Epithelial cell of prostate (primary cell): ENCODE data around the gene OR5AP2.
"Not testable (repeated sequence)": the region's sequence is repeated elsewhere in the genome, so short reads cannot be mapped to it uniquely, and the experiment has no call there.

Experiments used
- DNase-seq: peaks from one replicate; pipeline ENCODE4 v3.0.0-alpha.2; 2011; ENCODE audit warnings: low read depth, low spot score
- H3K27ac ChIP-seq: fragments of 450-650 bp; 2 replicates; pipeline ENCODE4 v1.5.1; 2017; ENCODE audit warnings: mild to moderate bottlenecking

OR5AP2 gene

DNA sequence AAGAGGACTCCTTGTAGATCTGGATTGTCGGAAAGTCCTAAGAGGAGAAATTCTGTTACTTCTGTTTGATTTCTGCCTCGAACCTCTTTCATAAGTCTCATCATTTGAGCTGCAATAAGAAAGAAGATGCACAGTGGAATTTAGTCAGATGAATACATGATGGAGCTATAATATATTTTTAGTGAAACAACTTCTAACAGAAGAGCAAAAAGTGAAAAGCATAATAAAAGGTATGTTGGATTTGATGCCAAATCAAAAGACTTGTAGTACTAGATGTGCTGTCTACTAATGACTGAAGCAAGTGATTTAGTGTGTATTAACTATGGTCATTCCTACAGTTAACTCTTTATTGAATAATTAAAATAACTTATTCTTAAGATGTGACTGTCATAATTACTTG is at the start of gene OR5AP2:
Gene OR5AP2 (minus strand): TSS at position 101 of the 400 bp plus-strand sequence. CDS start 0 bp downstream, at position 101.
- no peak for DNase-seq
- H3K27ac ChIP-seq, result no peak within 1 kb of the TSS

DNA sequence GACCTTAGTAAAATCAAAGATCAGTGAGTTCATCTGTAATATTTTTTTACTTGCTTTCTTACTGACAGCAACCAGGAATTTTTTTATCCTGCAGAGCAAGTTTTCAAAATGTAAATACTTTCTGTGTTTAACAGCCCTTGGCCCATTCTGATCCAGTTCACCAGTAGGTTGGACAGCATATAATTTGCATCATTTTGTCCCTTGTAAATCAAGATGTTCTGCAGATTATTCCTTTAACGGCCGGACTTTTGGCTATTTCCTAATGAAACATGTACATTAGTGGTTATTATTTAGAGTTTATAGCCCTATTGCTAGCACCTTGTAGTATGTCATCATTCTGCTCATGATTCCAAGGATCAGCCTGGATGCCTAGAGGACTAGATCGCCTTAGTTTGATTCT is 48.9 kb upstream of the OR5AP2 start:
- not testable (repeated sequence) for H3K27ac ChIP-seq, DNase-seq

DNA sequence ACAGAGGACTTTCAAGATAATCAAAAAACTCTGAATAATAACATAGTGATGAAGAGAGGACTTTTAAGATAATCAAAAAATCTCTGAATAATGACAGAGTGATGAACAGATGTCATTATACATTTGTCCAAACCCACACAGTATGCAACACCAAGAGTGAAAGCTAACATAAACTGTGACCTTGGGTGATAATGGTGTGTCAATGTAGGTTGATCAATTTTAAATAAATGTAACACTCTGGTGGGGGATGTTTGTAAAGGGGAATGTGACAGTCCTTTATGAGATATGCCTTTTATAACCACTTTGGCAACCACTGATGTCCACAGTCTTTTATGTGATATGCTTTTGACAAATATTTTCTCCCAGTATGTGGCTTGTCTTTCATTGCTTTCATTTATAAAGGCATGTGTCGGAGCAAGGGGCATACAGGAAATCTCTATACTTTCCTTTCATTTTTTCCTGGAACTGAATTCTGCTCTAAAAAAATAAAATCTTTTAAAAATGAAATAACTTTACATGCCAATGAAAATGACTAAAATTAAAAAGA is 46.4 kb upstream of the OR5AP2 start:
- DNase-seq, result no peak
- H3K27ac ChIP-seq, result no peak overlapping the region

DNA sequence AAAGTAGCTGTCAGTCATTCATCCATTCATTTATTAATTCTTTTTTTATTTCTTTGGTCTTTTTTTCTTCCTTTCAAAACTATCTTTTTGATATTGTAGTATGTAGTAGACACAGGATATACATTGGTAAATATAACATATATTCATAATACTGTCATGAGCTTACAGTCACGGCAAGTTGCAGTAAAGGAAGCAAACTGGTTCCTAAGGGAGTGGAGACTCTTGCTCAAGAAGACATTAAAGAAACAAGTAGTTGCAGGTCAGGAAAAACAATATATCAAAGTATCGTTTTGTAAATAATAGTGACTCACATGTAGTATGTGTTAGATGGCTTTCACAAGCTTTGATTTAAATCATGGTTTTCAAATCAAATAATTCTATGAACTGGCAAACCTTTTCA is 28.7 kb upstream of the OR5AP2 start:
- no peak for DNase-seq
- H3K27ac ChIP-seq, result no peak overlapping the region

DNA sequence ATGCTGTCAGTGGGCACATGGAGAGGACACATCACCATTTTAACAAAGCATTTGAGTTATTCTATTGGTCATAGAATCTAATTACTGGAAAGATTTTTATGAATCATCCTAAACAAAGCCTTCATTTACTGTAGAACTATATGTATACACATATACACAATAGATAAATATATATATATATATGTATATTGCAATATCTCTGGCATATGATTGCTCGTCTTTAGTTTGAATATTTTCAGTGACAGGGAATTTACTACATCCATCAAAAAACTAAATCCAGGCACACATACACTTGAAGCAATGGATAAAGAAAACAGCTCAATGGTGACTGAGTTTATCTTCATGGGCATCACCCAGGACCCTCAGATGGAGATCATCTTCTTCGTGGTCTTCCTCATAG is 21.1 kb upstream of the OR5AP2 start, which contains the start of gene OR5AR1:
Gene OR5AR1 (plus strand): TSS at position 301 of the 400 bp plus-strand sequence. CDS start 0 bp downstream, at position 301.
- no peak within 1 kb of the TSS for H3K27ac ChIP-seq
- DNase-seq, result no peak

DNA sequence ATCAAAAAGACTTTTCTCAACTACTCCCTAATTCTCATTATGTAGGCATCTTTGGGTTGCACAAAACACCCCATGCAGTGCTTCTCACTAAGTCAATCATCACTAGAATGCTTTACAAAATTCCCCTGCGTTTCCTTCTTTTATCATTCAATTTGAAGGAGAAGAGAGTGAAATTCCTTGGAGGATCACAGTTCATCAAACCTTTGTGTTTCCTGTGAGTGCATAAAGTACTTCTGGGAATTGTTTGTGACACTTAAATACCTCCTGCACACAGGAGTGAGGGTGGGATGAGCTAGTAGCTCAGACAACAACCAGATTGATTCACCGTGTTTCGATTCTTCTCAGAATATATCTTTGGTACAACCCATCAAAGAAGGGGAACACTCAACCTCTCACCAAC is 17.5 kb upstream of the OR5AP2 start:
- no peak for DNase-seq
- no peak overlapping the region for H3K27ac ChIP-seq

DNA sequence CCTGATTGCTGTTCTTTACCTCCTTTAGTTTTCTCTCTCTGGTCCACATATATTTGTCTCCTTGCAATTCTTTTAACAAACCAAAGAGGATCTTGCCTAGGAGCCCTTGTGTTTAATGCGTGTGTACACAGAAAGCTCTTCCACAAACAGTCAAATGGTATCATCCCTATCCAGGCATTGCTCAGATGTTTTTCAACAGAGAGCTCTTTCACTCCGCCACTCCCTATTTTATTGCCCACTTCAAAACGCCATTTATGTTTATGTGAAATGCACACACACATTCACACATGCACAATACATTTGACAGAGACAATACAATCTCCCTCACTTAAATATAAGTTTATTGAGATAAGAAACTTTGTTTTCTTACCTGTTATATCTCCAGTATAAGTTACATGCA is 4.7 kb downstream of the OR5AP2 start:
- no peak overlapping the region for H3K27ac ChIP-seq
- no peak for DNase-seq

DNA sequence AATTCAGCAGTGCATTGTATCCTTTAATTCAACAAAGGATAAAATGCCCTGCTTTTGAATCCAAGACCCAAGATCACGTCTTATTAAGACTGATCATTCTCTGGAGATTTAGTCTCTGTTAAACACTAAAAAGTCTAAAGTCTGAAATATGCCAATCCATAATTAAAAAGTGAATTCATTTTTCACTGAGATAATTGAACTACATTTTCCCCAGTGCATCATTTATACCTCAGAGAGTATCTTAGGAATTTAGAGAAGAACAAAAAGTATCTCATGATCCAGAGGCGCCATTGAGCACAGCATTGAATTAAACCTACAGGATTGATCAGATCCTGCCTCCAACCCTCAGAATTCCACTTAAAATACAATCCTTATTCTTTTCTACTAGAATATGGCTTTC is 5.4 kb downstream of the OR5AP2 start:
- no peak overlapping the region for H3K27ac ChIP-seq
- DNase-seq, result no peak

DNA sequence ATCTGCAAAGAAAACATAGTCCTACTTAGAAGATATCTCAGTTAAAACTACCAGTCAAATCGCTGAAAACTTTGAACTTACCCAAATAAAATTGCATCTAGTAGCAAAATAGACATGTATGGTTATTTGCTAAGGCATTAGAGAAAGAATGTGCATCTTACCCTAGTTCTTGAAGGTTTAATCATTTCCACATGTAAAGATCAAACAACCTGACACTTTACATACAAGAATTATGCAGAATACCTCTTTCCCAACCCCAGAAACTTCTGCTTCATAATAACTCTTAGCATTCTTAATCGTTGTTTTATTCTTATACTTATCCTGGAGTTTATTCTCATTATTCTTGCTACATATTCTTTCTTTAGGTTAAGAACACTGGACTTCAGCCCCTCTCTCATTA is 9.9 kb downstream of the OR5AP2 start:
- DNase-seq, result no peak

DNA sequence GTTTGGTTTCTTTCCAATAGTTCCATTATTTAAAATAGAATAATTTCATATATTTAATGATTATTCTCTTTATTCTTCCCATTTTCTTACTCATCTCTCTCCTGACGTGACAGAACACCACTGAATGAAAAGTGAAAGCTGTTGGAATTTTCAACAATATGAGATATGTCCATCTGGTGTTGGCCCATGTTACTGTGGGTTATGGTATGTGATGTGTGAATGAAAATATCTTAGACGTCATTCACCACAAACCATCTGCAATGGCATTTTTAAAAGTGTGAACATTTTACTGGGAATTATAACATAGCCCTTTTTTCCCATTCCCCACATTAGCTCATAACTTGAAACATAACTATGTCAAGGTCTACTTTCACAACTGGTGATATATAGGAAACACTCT is 16.3 kb downstream of the OR5AP2 start:
- no peak overlapping the region for H3K27ac ChIP-seq
- no peak for DNase-seq

More for the DNA sequence above, 9.9 kb downstream of the OR5AP2 start:
- H3K27ac ChIP-seq, result no peak overlapping the region

DNA sequence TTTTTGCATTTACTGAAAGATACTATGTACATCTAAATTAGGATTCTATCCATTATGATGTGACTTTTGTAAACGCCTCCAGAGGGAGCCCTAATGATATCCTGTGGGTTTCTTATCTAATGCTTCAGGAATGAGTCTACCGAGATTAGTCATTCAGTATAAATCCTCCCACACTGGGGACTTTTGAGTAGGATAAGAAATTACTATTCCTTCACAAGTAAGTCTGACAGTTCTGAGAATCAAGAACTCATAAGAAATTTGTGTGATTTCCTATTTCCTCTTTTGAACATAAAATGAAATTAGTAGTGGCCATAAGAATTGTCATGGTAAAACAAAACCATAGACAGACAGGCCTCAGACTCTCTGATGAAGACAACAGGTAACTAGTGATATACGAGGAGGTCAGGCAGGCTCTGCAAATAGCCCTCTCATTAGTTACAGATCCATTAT is 17.6 kb downstream of the OR5AP2 start:
- no peak overlapping the region for H3K27ac ChIP-seq
- DNase-seq, result peak; percentile 29

DNA sequence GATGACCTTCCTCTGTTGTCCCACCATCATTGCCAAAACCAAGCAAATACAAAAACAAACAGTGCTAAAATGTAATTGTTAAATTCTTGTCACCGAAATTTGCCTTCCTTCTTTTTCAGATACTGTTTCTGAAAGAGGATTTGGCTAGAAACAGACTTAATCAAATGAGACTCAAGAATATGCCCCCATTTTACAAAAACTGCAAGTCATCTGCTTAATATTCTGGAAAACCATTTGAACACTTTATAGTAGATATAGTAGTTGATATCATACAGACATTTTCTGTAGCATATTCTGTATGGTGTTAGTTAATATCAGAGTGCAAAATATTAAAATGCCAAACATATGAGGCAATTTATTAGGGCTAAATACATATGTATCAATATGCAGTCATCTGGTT is 31.1 kb downstream of the OR5AP2 start:
- DNase-seq, result no peak
- H3K27ac ChIP-seq, result no peak overlapping the region

DNA sequence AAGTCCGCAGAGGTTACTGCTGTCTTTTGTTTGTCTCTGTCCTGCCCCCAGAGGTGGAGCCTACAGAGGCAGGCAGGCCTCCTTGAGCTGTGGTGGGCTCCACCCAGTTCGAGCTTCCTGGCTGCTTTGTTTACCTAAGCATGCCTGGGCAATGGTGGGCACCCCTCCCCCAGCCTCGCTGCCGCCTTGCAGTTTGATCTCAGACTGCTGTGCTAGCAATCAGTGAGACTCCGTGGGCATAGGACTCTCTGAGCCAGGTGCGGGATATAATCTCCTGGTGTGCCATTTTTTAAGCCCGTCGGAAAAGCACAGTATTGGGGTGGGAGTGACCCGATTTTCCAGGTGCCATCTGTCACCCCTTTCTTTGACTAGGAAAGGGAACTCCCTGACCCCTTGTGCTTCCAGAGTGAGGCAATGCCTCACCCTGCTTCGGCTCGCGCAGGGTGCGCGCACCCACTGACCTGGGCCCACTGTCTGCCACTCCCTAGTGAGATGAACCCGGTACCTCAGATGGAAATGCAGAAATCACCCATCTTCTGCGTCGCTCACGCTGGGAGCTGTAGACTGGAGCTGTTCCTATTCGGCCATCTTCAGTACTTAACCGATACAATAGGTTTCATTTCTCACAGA is 50.0 kb downstream of the OR5AP2 start:
- not testable (repeated sequence) for DNase-seq, H3K27ac ChIP-seq
